HEK293 (cell line): ENCODE results near the gene MAP3K12.

Experiments
- CTCF ChIA-PET: fragments of 350-600 bp; formaldehyde crosslinking; extraction: SDS; loops from one replicate; lab custom pipeline; 2021; ENCODE audit warnings: antibody characterized with exemption; lab: Yijun Ruan, JAX
- POLR2A ChIA-PET: fragments of 300-600 bp; formaldehyde crosslinking; extraction: SDS; loops from one replicate; lab custom pipeline; 2020; ENCODE audit warnings: antibody characterized with exemption, inconsistent platforms; lab: Yijun Ruan, JAX
- H3K27ac ChIP-seq: fragments of 200-500 bp; sonication (Bioruptor generic); 2 replicates; pipeline ENCODE4 v1.5.1; 2014; ENCODE audit warnings: low read depth, low read length, control low read depth, inconsistent platforms; ENCODE audit errors: extremely low read depth
- H3K36me3 ChIP-seq, 2 experiments: fragments of 200-500 bp in 1 of 2; sonication (Bioruptor generic) in 1 of 2; 1 replicate in 1 of 2; 2 replicates in 1 of 2; pipeline ENCODE4 v1.5.1; 2014 to 2017; ENCODE audit warnings: inconsistent platforms in 2 of 2, low read length in 2 of 2; ENCODE audit not compliant: control insufficient read depth in 2 of 2, insufficient read depth in 1 of 2
- H3K4me1 ChIP-seq: fragments of 200-500 bp; sonication (Bioruptor generic); 2 replicates; pipeline ENCODE4 v1.5.1; 2014; ENCODE audit warnings: mild to moderate bottlenecking, low read length, inconsistent platforms; ENCODE audit not compliant: control insufficient read depth, insufficient read depth
- H3K4me3 ChIP-seq: 2 replicates; pipeline ENCODE4 v1.5.1; 2011; ENCODE audit warnings: low read depth, mild to moderate bottlenecking, control low read depth, low read length, moderate library complexity
- H3K9me3 ChIP-seq: fragments of 200-500 bp; sonication (Bioruptor generic); 2 replicates; pipeline ENCODE4 v1.5.1; 2014; ENCODE audit warnings: low read depth, low read length, inconsistent platforms; ENCODE audit not compliant: control insufficient read depth, insufficient read depth
- BCL11B ChIP-seq: fragments of 450-650 bp; formaldehyde crosslinking; IDR thresholded peaks from 2 replicates; pipeline ENCODE4 v1.5.1; 2016; ENCODE audit warnings: low read depth, missing biosample characterization, missing genetic modification characterization
- GLIS1 ChIP-seq: fragments of 450-650 bp; formaldehyde crosslinking; IDR thresholded peaks from 2 replicates; pipeline ENCODE4 v1.5.1; 2016; ENCODE audit warnings: missing biosample characterization, missing genetic modification characterization
- GLIS2 ChIP-seq: fragments of 450-650 bp; formaldehyde crosslinking; IDR thresholded peaks from 2 replicates; pipeline ENCODE4 v1.5.1; 2016; ENCODE audit warnings: missing biosample characterization, missing genetic modification characterization
- MZF1 ChIP-seq: fragments of 450-650 bp; formaldehyde crosslinking; IDR thresholded peaks from 2 replicates; pipeline ENCODE4 v1.5.1; 2017; ENCODE audit warnings: missing biosample characterization, missing genetic modification characterization, borderline replicate concordance
- PRDM1 ChIP-seq: fragments of 450-650 bp; formaldehyde crosslinking; IDR thresholded peaks from 2 replicates; pipeline ENCODE4; 2016; ENCODE audit warnings: missing biosample characterization, missing genetic modification characterization
- SP7 ChIP-seq: fragments of 450-650 bp; formaldehyde crosslinking; IDR thresholded peaks from 2 replicates; pipeline ENCODE4 v1.5.1; 2016; ENCODE audit warnings: missing biosample characterization, missing genetic modification characterization
- TCF7L2 ChIP-seq: IDR thresholded peaks from 2 replicates; pipeline ENCODE4 v1.6.1; 2011; ENCODE audit warnings: low read depth, mild to moderate bottlenecking, inconsistent platforms, low read length, moderate library complexity, borderline replicate concordance
- ZNF2 ChIP-seq: fragments of 450-650 bp; formaldehyde crosslinking; IDR thresholded peaks from 2 replicates; pipeline ENCODE4 v1.5.1; 2016; ENCODE audit warnings: missing biosample characterization, missing genetic modification characterization
- ZNF214 ChIP-seq: fragments of 450-650 bp; formaldehyde crosslinking; IDR thresholded peaks from 2 replicates; pipeline ENCODE4 v1.5.1; 2017; ENCODE audit warnings: missing biosample characterization, mild to moderate bottlenecking, missing genetic modification characterization, borderline replicate concordance
- ZNF404 ChIP-seq: fragments of 450-650 bp; formaldehyde crosslinking; IDR thresholded peaks from 2 replicates; pipeline ENCODE4 v1.5.1; 2017; ENCODE audit warnings: missing biosample characterization, missing genetic modification characterization
- ZNF423 ChIP-seq: fragments of 450-650 bp; formaldehyde crosslinking; IDR thresholded peaks from 2 replicates; pipeline ENCODE4 v1.5.1; 2016; ENCODE audit warnings: missing biosample characterization, missing genetic modification characterization
- ZNF521 ChIP-seq: fragments of 450-650 bp; formaldehyde crosslinking; IDR thresholded peaks from 2 replicates; pipeline ENCODE4 v1.5.1; 2017; ENCODE audit warnings: missing biosample characterization, mild to moderate bottlenecking, missing genetic modification characterization
- ZNF571 ChIP-seq: fragments of 450-650 bp; formaldehyde crosslinking; IDR thresholded peaks from 2 replicates; pipeline ENCODE4 v1.5.0; 2017; ENCODE audit warnings: missing biosample characterization, missing genetic modification characterization
- ZNF629 ChIP-seq: fragments of 450-650 bp; formaldehyde crosslinking; IDR thresholded peaks from 2 replicates; pipeline ENCODE4 v1.5.1; 2017; ENCODE audit warnings: missing biosample characterization, missing genetic modification characterization
- TF ChIP-seq, protein P1 (sequence below): fragments of 450-650 bp; formaldehyde crosslinking; IDR thresholded peaks from 2 replicates; pipeline ENCODE4 v1.5.1; 2017; ENCODE audit warnings: missing biosample characterization, missing genetic modification characterization
- TF ChIP-seq, protein P2 (sequence below): fragments of 450-650 bp; formaldehyde crosslinking; IDR thresholded peaks from 2 replicates; pipeline ENCODE4 v1.5.1; 2016; ENCODE audit warnings: missing biosample characterization, missing genetic modification characterization

Gene MAP3K12

DNA sequence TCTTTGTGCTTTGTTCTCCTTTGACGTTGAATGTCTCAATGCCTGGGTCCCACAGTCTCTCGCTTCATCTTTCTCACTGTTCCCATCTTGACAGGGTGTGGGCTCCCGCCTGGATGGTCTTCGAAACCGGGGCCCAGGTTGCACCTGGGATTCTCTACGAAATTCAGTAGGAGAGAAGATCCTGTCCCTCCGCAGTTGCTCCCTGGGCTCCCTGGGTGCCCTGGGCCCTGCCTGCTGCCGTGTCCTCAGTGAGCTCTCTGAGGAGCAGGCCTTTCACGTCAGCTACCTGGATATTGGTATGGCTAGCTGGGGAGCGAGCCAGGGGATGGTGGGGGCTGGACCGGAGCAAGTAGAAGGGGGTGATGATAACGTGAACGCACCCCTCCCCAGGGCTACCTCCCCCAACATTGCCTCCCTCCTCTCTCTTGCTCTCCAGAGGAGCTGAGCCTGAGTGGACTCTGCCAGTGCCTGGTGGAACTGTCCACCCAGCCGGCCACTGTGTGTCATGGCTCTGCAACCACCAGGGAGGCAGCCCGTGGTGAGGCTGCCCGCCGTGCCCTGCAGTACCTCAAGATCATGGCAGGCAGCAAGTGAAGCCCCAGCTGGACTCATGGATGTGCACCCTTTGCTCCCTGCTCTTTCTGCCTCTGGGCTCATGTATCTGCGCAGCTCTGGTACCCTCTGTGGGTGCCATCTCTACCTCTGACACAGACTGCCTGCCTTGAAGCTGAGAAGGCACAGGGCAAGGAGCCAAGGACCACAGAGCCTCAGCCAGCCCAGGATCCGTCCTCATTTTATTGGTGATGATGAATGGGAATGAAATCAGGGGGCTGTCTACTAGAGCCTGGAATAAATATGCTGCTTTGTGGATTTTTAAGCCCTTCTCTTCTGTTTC lies 6.5 kb upstream of the MAP3K12 start:
- TF ChIP-seq GLIS2 (tag by site-specific recombination): no peak
- TF ChIP-seq ZNF2 (tag by site-specific recombination): 0 out of 2 replicates have a peak, but pooled peaks have one; percentile 41
- TF ChIP-seq PRDM1 (tag by site-specific recombination): no peak
- no peak for TF ChIP-seq GLIS1 (tag by site-specific recombination)
- TF ChIP-seq, all 188 proteins: peak for 1
- POLR2A ChIA-PET: no interaction called here
- Histone ChIP-seq H3K4me3 (no peak overlapping the region), H3K4me1 (peaks cover 6% of the 10 kb centered on the region), H3K36me3 (peaks cover 0 to 54% of the 10 kb centered on the region in 2 experiments; a peak in 1 of 3 replicates), H3K9me3 (no peaks in the 10 kb centered on the region), H3K27ac (no peak overlapping the region)
- CTCF ChIA-PET: interaction anchor here (0.6 to 2.0 kb wide), 8 partner anchors 26 to 210 kb away, joined by 3 to 10 read pairs (median 4); partner anchors contain the start of genes AAAS and PFDN5

DNA sequence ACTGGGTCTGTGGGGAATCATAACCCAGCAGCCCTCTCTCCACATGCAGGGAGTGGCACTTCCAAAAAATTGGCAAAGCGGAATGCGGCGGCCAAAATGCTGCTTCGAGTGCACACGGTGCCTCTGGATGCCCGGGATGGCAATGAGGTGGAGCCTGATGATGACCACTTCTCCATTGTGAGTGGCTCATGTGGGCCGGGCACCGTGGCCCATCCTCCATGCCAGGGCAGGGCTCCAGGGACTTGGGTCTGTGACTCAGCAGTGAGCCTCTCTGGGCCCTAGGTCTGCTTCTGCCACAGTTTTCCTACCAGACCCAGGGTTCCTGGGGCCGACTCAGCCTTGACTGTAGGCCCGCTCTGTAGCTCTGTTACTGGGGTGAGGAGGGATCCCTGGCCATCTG lies 5.8 kb upstream of the MAP3K12 start:
- no peak for TF ChIP-seq ZNF629 (tag by site-specific recombination)
- no peak for TF ChIP-seq ZNF404
- no peak for TF ChIP-seq BCL11B (tag by site-specific recombination)
- no peak for TF ChIP-seq ZNF571
- no peak for TF ChIP-seq MZF1 (tag by site-specific recombination)
- TF ChIP-seq ZNF214 (tag by site-specific recombination): no peak
- no peak for TF ChIP-seq TCF7L2
- TF ChIP-seq ZNF423: no peak
- TF ChIP-seq, protein P1, sequence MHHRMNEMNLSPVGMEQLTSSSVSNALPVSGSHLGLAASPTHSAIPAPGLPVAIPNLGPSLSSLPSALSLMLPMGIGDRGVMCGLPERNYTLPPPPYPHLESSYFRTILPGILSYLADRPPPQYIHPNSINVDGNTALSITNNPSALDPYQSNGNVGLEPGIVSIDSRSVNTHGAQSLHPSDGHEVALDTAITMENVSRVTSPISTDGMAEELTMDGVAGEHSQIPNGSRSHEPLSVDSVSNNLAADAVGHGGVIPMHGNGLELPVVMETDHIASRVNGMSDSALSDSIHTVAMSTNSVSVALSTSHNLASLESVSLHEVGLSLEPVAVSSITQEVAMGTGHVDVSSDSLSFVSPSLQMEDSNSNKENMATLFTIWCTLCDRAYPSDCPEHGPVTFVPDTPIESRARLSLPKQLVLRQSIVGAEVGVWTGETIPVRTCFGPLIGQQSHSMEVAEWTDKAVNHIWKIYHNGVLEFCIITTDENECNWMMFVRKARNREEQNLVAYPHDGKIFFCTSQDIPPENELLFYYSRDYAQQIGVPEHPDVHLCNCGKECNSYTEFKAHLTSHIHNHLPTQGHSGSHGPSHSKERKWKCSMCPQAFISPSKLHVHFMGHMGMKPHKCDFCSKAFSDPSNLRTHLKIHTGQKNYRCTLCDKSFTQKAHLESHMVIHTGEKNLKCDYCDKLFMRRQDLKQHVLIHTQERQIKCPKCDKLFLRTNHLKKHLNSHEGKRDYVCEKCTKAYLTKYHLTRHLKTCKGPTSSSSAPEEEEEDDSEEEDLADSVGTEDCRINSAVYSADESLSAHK (tag by site-specific recombination): no peak
- no peak for TF ChIP-seq ZNF521 (tag by site-specific recombination)
- no peak for TF ChIP-seq SP7 (tag by site-specific recombination)
- TF ChIP-seq, protein P2, sequence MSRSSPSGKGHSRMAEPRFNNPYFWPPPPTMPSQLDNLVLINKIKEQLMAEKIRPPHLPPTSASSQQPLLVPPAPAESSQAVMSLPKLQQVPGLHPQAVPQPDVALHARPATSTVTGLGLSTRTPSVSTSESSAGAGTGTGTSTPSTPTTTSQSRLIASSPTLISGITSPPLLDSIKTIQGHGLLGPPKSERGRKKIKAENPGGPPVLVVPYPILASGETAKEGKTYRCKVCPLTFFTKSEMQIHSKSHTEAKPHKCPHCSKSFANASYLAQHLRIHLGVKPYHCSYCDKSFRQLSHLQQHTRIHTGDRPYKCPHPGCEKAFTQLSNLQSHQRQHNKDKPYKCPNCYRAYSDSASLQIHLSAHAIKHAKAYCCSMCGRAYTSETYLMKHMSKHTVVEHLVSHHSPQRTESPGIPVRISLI: no peak
- ChIA-PET POLR2A (no interaction called here), CTCF (interaction anchor here (0.6 to 2.0 kb wide), 4 partner anchors 26 to 180 kb away, joined by 3 to 10 read pairs (median 6); no protein-coding TSS in a partner anchor)

More for the DNA sequence above, 5.8 kb upstream of the MAP3K12 start:
- H3K9me3 ChIP-seq: no peaks in the 10 kb centered on the region
- peaks cover 0 to 47% of the 10 kb centered on the region in 2 experiments; a peak in 1 of 3 replicates for H3K36me3 ChIP-seq
- no peak overlapping the region for H3K4me3 ChIP-seq
- peaks cover 8% of the 10 kb centered on the region for H3K4me1 ChIP-seq
- no peak overlapping the region for H3K27ac ChIP-seq
